A172 (cell line): Measurements from ENCODE around the gene CEACAM19. TPM values are rescaled to one million over a fixed set of nuclear protein-coding genes. Genes with fewer than 3 reads are reported as not detected.
"Not testable (repeated sequence)": the region's sequence is repeated elsewhere in the genome, so short reads cannot be mapped to it uniquely, and the experiment has no call there.

Source experiments
- DNase-seq: peaks from one replicate; pipeline ENCODE4 v3.0.0-alpha.2; 2015; ENCODE audit warnings: low spot score
- total RNA-seq: library from RNA; depleted of rRNA; stranded (reverse); fragments of >200 nt; shearing (Covaris generic); gene quantifications from 2 replicates; pipeline ENCODE4 v1.2.3, GENCODE V29; 2014

Gene CEACAM19
- total RNA-seq, 1 experiment from 2014 or later = not detected

GRCh38 chr19:44701228-44701627 is 29.9 kb downstream of the CEACAM19 start:
- DNase-seq = no peak

- DNase-seq = no peak
Observed at GRCh38 chr19:44702551-44703176, 31.4 kb downstream of the CEACAM19 start.

- no peak for DNase-seq
Observed at GRCh38 chr19:44703336-44704078, 32.2 kb downstream of the CEACAM19 start.

GRCh38 chr19:44704982-44705381 is 33.7 kb downstream of the CEACAM19 start:
- no peak for DNase-seq

- no peak for DNase-seq
Observed at GRCh38 chr19:44705502-44706010, 34.3 kb downstream of the CEACAM19 start.

GRCh38 chr19:44706506-44707236 is 35.4 kb downstream of the CEACAM19 start:
- no peak for DNase-seq

GRCh38 chr19:44707794-44708193 is 36.5 kb downstream of the CEACAM19 start:
- DNase-seq = no peak

GRCh38 chr19:44708940-44709339 is 37.7 kb downstream of the CEACAM19 start:
- DNase-seq = no peak

GRCh38 chr19:44709434-44710266 is 38.4 kb downstream of the CEACAM19 start:
- DNase-seq = not testable (repeated sequence)

GRCh38 chr19:44710483-44710882 is 39.2 kb downstream of the CEACAM19 start:
- no peak for DNase-seq

- no peak for DNase-seq
Observed at GRCh38 chr19:44712864-44713515, 41.7 kb downstream of the CEACAM19 start.

- no peak for DNase-seq
Observed at GRCh38 chr19:44714597-44715169, 43.4 kb downstream of the CEACAM19 start.

GRCh38 chr19:44717603-44718002 is 46.3 kb downstream of the CEACAM19 start:
- no peak for DNase-seq

- peak; percentile 75 for DNase-seq
Observed at GRCh38 chr19:44718441-44719261, 47.4 kb downstream of the CEACAM19 start.

GRCh38 chr19:44719262-44719701 is 48.0 kb downstream of the CEACAM19 start:
- no peak for DNase-seq

GRCh38 chr19:44720396-44720795 is 49.1 kb downstream of the CEACAM19 start:
- DNase-seq = not testable (repeated sequence)

- DNase-seq = no peak
Observed at GRCh38 chr19:44720945-44721344, 49.7 kb downstream of the CEACAM19 start.

GRCh38 chr19:44721369-44721768 is 50.1 kb downstream of the CEACAM19 start:
- not testable (repeated sequence) for DNase-seq
